IPS-15b (cell line): ENCODE measurements around the gene ATP6V0E1.
A peak's percentile ranks its signal among the peaks of the same experiment; 100 is the strongest.
"Not testable (repeated sequence)": the region's sequence is repeated elsewhere in the genome, so short reads cannot be mapped to it uniquely, and the experiment has no call there.

ENCODE experiments used
- H3K27me3 ChIP-seq: one replicate; pipeline ENCODE4 v1.6.1; 2013; ENCODE audit warnings: low read length; ENCODE audit not compliant: control insufficient read depth, insufficient read depth
- H3K36me3 ChIP-seq: one replicate; pipeline ENCODE4 v1.6.1; 2013; ENCODE audit warnings: low read length; ENCODE audit not compliant: control insufficient read depth, insufficient read depth
- H3K4me1 ChIP-seq: one replicate; pipeline ENCODE4 v1.6.1; 2013; ENCODE audit warnings: mild to moderate bottlenecking, low read length; ENCODE audit not compliant: control insufficient read depth, insufficient read depth
- H3K4me3 ChIP-seq: one replicate; pipeline ENCODE4 v1.5.1; 2013; ENCODE audit warnings: low read depth, low read length
- H3K9ac ChIP-seq: one replicate; pipeline ENCODE4 v1.6.1; 2013; ENCODE audit warnings: low read depth, mild to moderate bottlenecking, low read length
- H3K9me3 ChIP-seq: one replicate; pipeline ENCODE4 v1.6.1; 2013; ENCODE audit warnings: mild to moderate bottlenecking, low read length; ENCODE audit not compliant: control insufficient read depth, insufficient read depth

Gene ATP6V0E1

GRCh38 chr5:173047096-173047837 is 63.7 kb downstream of the ATP6V0E1 start:
- not testable (repeated sequence) for H3K4me3 ChIP-seq, H3K4me1 ChIP-seq, H3K27me3 ChIP-seq, H3K9ac ChIP-seq, H3K9me3 ChIP-seq, H3K36me3 ChIP-seq

- no peaks in the 10 kb centered on the region for H3K27me3 ChIP-seq
- no peak overlapping the region for H3K4me3 ChIP-seq
- H3K36me3 ChIP-seq: no peaks in the 10 kb centered on the region
- H3K4me1 ChIP-seq: no peaks in the 10 kb centered on the region
- no peaks in the 10 kb centered on the region for H3K9me3 ChIP-seq
- H3K9ac ChIP-seq: no peak overlapping the region
Observed at GRCh38 chr5:173047838-173048105, 64.2 kb downstream of the ATP6V0E1 start.

- Histone ChIP-seq H3K9ac (no peak overlapping the region), H3K36me3 (no peaks in the 10 kb centered on the region), H3K9me3 (no peaks in the 10 kb centered on the region), H3K27me3 (no peaks in the 10 kb centered on the region), H3K4me3 (no peak overlapping the region), H3K4me1 (peaks cover 5% of the 10 kb centered on the region)
Observed at GRCh38 chr5:173050791-173051190, 67.2 kb downstream of the ATP6V0E1 start.

GRCh38 chr5:173051746-173052145 is 68.2 kb downstream of the ATP6V0E1 start:
- Histone ChIP-seq H3K9ac (no peak overlapping the region), H3K4me3 (no peak overlapping the region), H3K36me3 (no peaks in the 10 kb centered on the region), H3K4me1 (peaks cover 5% of the 10 kb centered on the region), H3K9me3 (no peaks in the 10 kb centered on the region), H3K27me3 (no peaks in the 10 kb centered on the region)

- Histone ChIP-seq H3K4me3 (no peak overlapping the region), H3K9me3 (no peaks in the 10 kb centered on the region), H3K36me3 (no peaks in the 10 kb centered on the region), H3K4me1 (peaks cover 5% of the 10 kb centered on the region), H3K9ac (no peak overlapping the region), H3K27me3 (no peaks in the 10 kb centered on the region)
Observed at GRCh38 chr5:173053041-173053440, 69.5 kb downstream of the ATP6V0E1 start.

GRCh38 chr5:173055042-173055721 is 71.6 kb downstream of the ATP6V0E1 start:
- H3K4me3 ChIP-seq: peak overlapping the region; percentile 94
- peaks cover 5% of the 10 kb centered on the region for H3K4me1 ChIP-seq
- no peaks in the 10 kb centered on the region for H3K27me3 ChIP-seq
- no peaks in the 10 kb centered on the region for H3K36me3 ChIP-seq
- H3K9ac ChIP-seq: no peak overlapping the region
- H3K9me3 ChIP-seq: no peaks in the 10 kb centered on the region

GRCh38 chr5:173055722-173055982 is 72.1 kb downstream of the ATP6V0E1 start:
- Histone ChIP-seq H3K4me3 (peak overlapping the region; percentile 94), H3K36me3 (no peaks in the 10 kb centered on the region), H3K27me3 (no peaks in the 10 kb centered on the region)

GRCh38 chr5:173055983-173056782 is 72.6 kb downstream of the ATP6V0E1 start, which contains the start of gene CREBRF:
CREBRF (plus strand) TSS chr5:173056352; CDS start chr5:173080776, 24,424 bp downstream.
- Histone ChIP-seq H3K36me3 (no peaks in the 10 kb centered on the region), H3K4me3 (peak within 1 kb of the TSS; percentile 94), H3K4me1 (peaks cover 5% of the 10 kb centered on the region), H3K9me3 (no peaks in the 10 kb centered on the region), H3K27me3 (no peaks in the 10 kb centered on the region), H3K9ac (peak within 1 kb of the TSS; percentile 26)

More at GRCh38 chr5:173055722-173055982, 72.1 kb downstream of the ATP6V0E1 start:
- H3K4me1 ChIP-seq: peaks cover 5% of the 10 kb centered on the region
- no peaks in the 10 kb centered on the region for H3K9me3 ChIP-seq
- peak overlapping the region; percentile 26 for H3K9ac ChIP-seq

GRCh38 chr5:173056783-173057061 is 73.2 kb downstream of the ATP6V0E1 start:
- no peaks in the 10 kb centered on the region for H3K36me3 ChIP-seq
- peak overlapping the region; percentile 92 for H3K4me3 ChIP-seq
- H3K9ac ChIP-seq: no peak overlapping the region
- peaks cover 5% of the 10 kb centered on the region for H3K4me1 ChIP-seq
- no peaks in the 10 kb centered on the region for H3K9me3 ChIP-seq
- no peaks in the 10 kb centered on the region for H3K27me3 ChIP-seq

GRCh38 chr5:173057062-173057924 is 73.7 kb downstream of the ATP6V0E1 start:
- Histone ChIP-seq H3K27me3 (no peaks in the 10 kb centered on the region), H3K9me3 (no peaks in the 10 kb centered on the region), H3K4me3 (peak overlapping the region; percentile 92), H3K9ac (peak overlapping the region; percentile 85), H3K36me3 (no peaks in the 10 kb centered on the region), H3K4me1 (peaks cover 5% of the 10 kb centered on the region)

- no peaks in the 10 kb centered on the region for H3K36me3 ChIP-seq
- no peak overlapping the region for H3K4me3 ChIP-seq
- H3K9me3 ChIP-seq: no peaks in the 10 kb centered on the region
- no peaks in the 10 kb centered on the region for H3K4me1 ChIP-seq
- H3K9ac ChIP-seq: no peak overlapping the region
- H3K27me3 ChIP-seq: no peaks in the 10 kb centered on the region
Observed at GRCh38 chr5:173062141-173062540, 78.6 kb downstream of the ATP6V0E1 start.
